CD4-positive, alpha-beta T cell treated with Interleukin-12 subunit alpha and Interleukin-12 subunit beta, for 1 hour (primary cell): ENCODE measurements around the gene KLRF1.
A peak's percentile ranks its signal among the peaks of the same experiment; 100 is the strongest.

Experiments used
- DNase-seq: peaks from one replicate; pipeline ENCODE4 v3.0.0-alpha.2; 2020

The KLRF1 gene

GRCh38 chr12:9827209-9827888 is at the start of gene KLRF1:
KLRF1 (plus strand) TSS chr12:9827481; CDS start chr12:9827545, 64 bp downstream.
- DNase-seq, result no peak

GRCh38 chr12:9779209-9779608 is 48.1 kb upstream of the KLRF1 start:
- DNase-seq, result no peak

- DNase-seq, result no peak
Measured at GRCh38 chr12:9781360-9781759, 45.9 kb upstream of the KLRF1 start.

GRCh38 chr12:9782547-9783382 is 44.5 kb upstream of the KLRF1 start:
- no peak for DNase-seq

- no peak for DNase-seq
Measured at GRCh38 chr12:9784326-9784725, 43.0 kb upstream of the KLRF1 start.

GRCh38 chr12:9784816-9785215 is 42.5 kb upstream of the KLRF1 start:
- DNase-seq, result no peak

GRCh38 chr12:9786726-9787717 is 40.3 kb upstream of the KLRF1 start:
- no peak for DNase-seq

GRCh38 chr12:9792185-9792900 is 34.9 kb upstream of the KLRF1 start:
- DNase-seq, result no peak

- DNase-seq, result no peak
Measured at GRCh38 chr12:9792961-9793617, 34.2 kb upstream of the KLRF1 start.

GRCh38 chr12:9793779-9794395 is 33.4 kb upstream of the KLRF1 start:
- DNase-seq, result peak; percentile 43

- DNase-seq, result peak; percentile 15
Measured at GRCh38 chr12:9794484-9795093, 32.7 kb upstream of the KLRF1 start.

GRCh38 chr12:9795945-9796344 is 31.3 kb upstream of the KLRF1 start:
- no peak for DNase-seq

- peak; percentile 69 for DNase-seq
Measured at GRCh38 chr12:9796346-9796745, 30.9 kb upstream of the KLRF1 start.

- peak; percentile 13 for DNase-seq
Measured at GRCh38 chr12:9796971-9797370, 30.3 kb upstream of the KLRF1 start.

- DNase-seq, result peak; percentile 85
Measured at GRCh38 chr12:9797722-9798619, 29.3 kb upstream of the KLRF1 start.

- DNase-seq, result no peak
Measured at GRCh38 chr12:9799961-9800360, 27.3 kb upstream of the KLRF1 start.

GRCh38 chr12:9805883-9806282 is 21.4 kb upstream of the KLRF1 start:
- no peak for DNase-seq

- DNase-seq, result no peak
Measured at GRCh38 chr12:9806714-9807113, 20.6 kb upstream of the KLRF1 start.

- DNase-seq, result no peak
Measured at GRCh38 chr12:9808504-9808903, 18.8 kb upstream of the KLRF1 start.

GRCh38 chr12:9809338-9809737 is 17.9 kb upstream of the KLRF1 start:
- DNase-seq, result no peak
